H9 (cell line): ENCODE results near the gene PIK3C2A. TPM values are rescaled to one million over a fixed set of nuclear protein-coding genes. Genes with fewer than 3 reads are reported as not detected.

Source experiments
- DNase-seq: peaks from one replicate; pipeline ENCODE4 v3.0.0-alpha.2; 2017
- H2AFZ ChIP-seq: one replicate; pipeline ENCODE4 v1.6.1; 2013; ENCODE audit warnings: mild to moderate bottlenecking, low read length, control low read depth, moderate library complexity
- H2AK5ac ChIP-seq: 2 replicates; pipeline ENCODE4 v1.6.1; 2013; ENCODE audit warnings: low read length, control low read depth, mixed read lengths; ENCODE audit not compliant: insufficient read length
- H2BK120ac ChIP-seq: one replicate; pipeline ENCODE4 v1.6.1; 2013; ENCODE audit warnings: low read depth, mild to moderate bottlenecking, low read length, control low read depth, inconsistent platforms; ENCODE audit not compliant: poor library complexity, severe bottlenecking
- H2BK12ac ChIP-seq: 2 replicates; pipeline ENCODE4 v1.6.1; 2013; ENCODE audit warnings: low read length, control low read depth, mixed read lengths, low read depth; ENCODE audit not compliant: insufficient read length
- H2BK15ac ChIP-seq: 2 replicates; pipeline ENCODE4 v1.6.1; 2013; ENCODE audit warnings: low read depth, low read length, control low read depth
- H2BK20ac ChIP-seq: one replicate; pipeline ENCODE4 v1.6.1; 2013; ENCODE audit warnings: low read depth, mild to moderate bottlenecking, low read length, control low read depth, inconsistent platforms; ENCODE audit not compliant: poor library complexity, severe bottlenecking
- H2BK5ac ChIP-seq: 2 replicates; pipeline ENCODE4 v1.6.1; 2013; ENCODE audit warnings: low read length, control low read depth, mixed read lengths; ENCODE audit not compliant: insufficient read length
- H3K14ac ChIP-seq: 2 replicates; pipeline ENCODE4 v1.6.1; 2013; ENCODE audit warnings: low read length, control low read depth; ENCODE audit not compliant: insufficient read depth
- H3K18ac ChIP-seq: 2 replicates; pipeline ENCODE4 v1.6.1; 2013; ENCODE audit warnings: low read depth, mild to moderate bottlenecking, mixed read lengths, low read length, control low read depth; ENCODE audit not compliant: insufficient read length
- H3K23ac ChIP-seq: 2 replicates; pipeline ENCODE4 v1.6.1; 2013; ENCODE audit warnings: low read length, control low read depth, mixed read lengths, low read depth; ENCODE audit not compliant: insufficient read length
- H3K23me2 ChIP-seq: 2 replicates; pipeline ENCODE4 v1.6.1; 2013; ENCODE audit warnings: low read depth, mild to moderate bottlenecking, mixed read lengths, low read length, control low read depth; ENCODE audit not compliant: insufficient read length, poor library complexity, severe bottlenecking
- H3K27ac ChIP-seq: 2 replicates; pipeline ENCODE4 v1.5.1; 2013; ENCODE audit warnings: low read length, control low read depth, mixed read lengths, low read depth; ENCODE audit not compliant: insufficient read length
- H3K27me3 ChIP-seq: 2 replicates; pipeline ENCODE4 v1.6.1; 2013; ENCODE audit warnings: low read length, control low read depth, inconsistent platforms; ENCODE audit not compliant: insufficient read depth
- H3K4ac ChIP-seq: 2 replicates; pipeline ENCODE4 v1.6.1; 2013; ENCODE audit warnings: low read depth, mild to moderate bottlenecking, control low read depth, inconsistent platforms, low read length, moderate library complexity
- H3K4me1 ChIP-seq: 2 replicates; pipeline ENCODE4 v1.6.1; 2013; ENCODE audit warnings: low read length, control low read depth, inconsistent platforms; ENCODE audit not compliant: insufficient read depth
- H3K4me2 ChIP-seq: 2 replicates; pipeline ENCODE4 v1.6.1; 2013; ENCODE audit warnings: low read length, control low read depth, mixed read lengths; ENCODE audit not compliant: insufficient read length, insufficient read depth
- H3K56ac ChIP-seq: 2 replicates; pipeline ENCODE4 v1.6.1; 2013; ENCODE audit warnings: low read depth, mild to moderate bottlenecking, mixed read lengths, low read length, control low read depth; ENCODE audit not compliant: insufficient read length
- H3K79me1 ChIP-seq: 2 replicates; pipeline ENCODE4 v1.6.1; 2013; ENCODE audit warnings: low read depth, mild to moderate bottlenecking, moderate library complexity, low read length, control low read depth, inconsistent platforms; ENCODE audit not compliant: insufficient read depth, poor library complexity, severe bottlenecking
- H3K79me2 ChIP-seq: 2 replicates; pipeline ENCODE4 v1.6.1; 2013; ENCODE audit warnings: low read length, control low read depth, inconsistent platforms; ENCODE audit not compliant: insufficient read depth
- H3K9ac ChIP-seq: 2 replicates; pipeline ENCODE4 v1.6.1; 2013; ENCODE audit warnings: low read length, control low read depth, mixed read lengths; ENCODE audit not compliant: insufficient read length; ENCODE audit errors: extremely low read depth
- H3K9me3 ChIP-seq: one replicate; pipeline ENCODE4 v1.6.1; 2013; ENCODE audit warnings: low read depth, low read length, inconsistent platforms; ENCODE audit not compliant: control insufficient read depth
- H3T11ph ChIP-seq: one replicate; pipeline ENCODE4 v1.6.1; 2013; ENCODE audit warnings: mild to moderate bottlenecking, low read length, control low read depth, inconsistent platforms
- H4K20me1 ChIP-seq: one replicate; pipeline ENCODE4 v1.6.1; 2013; ENCODE audit not compliant: control insufficient read depth, insufficient read length, insufficient read depth
- H4K5ac ChIP-seq: 2 replicates; pipeline ENCODE4 v1.6.1; 2013; ENCODE audit warnings: low read depth, mild to moderate bottlenecking, mixed read lengths, low read length, control low read depth; ENCODE audit not compliant: insufficient read length
- H4K8ac ChIP-seq: replicated peaks from 2 replicates; pipeline ENCODE4 v1.6.1; 2013; ENCODE audit warnings: low read length, control low read depth, mixed read lengths, low read depth; ENCODE audit not compliant: insufficient read length
- H4K91ac ChIP-seq: 2 replicates; pipeline ENCODE4 v1.6.1; 2013; ENCODE audit warnings: low read depth, mild to moderate bottlenecking, moderate library complexity, mixed read lengths, low read length, control low read depth; ENCODE audit not compliant: insufficient read length
- H3K27ac Mint-ChIP-seq, 3 experiments: 2 replicates in 2 of 3; 3 replicates in 1 of 3; pipeline ENCODE4 v1.8.0; 2020 to 2021; ENCODE audit warnings: mixed read lengths in 3 of 3, mild to moderate bottlenecking in 1 of 3, moderate library complexity in 1 of 3
- H3K27me3 Mint-ChIP-seq: 2 replicates; pipeline ENCODE4 v1.8.0; 2021; ENCODE audit warnings: low read depth, mild to moderate bottlenecking, moderate library complexity, mixed read lengths
- H3K36me3 Mint-ChIP-seq, 3 experiments: 2 replicates in 2 of 3; 3 replicates in 1 of 3; pipeline ENCODE4 v1.8.0; 2020 to 2021; ENCODE audit warnings: low read depth in 3 of 3, mixed read lengths in 3 of 3; ENCODE audit not compliant: insufficient read depth in 1 of 3
- H3K4me1 Mint-ChIP-seq, 2 experiments: 2 replicates each; pipeline ENCODE4 v1.8.0; 2020; ENCODE audit warnings: mixed read lengths in 2 of 2
- H3K4me3 Mint-ChIP-seq, 2 experiments: 2 replicates in 1 of 2; 3 replicates in 1 of 2; pipeline ENCODE4 v1.8.0; 2020 to 2021; ENCODE audit warnings: mild to moderate bottlenecking in 2 of 2, mixed read lengths in 2 of 2, moderate library complexity in 1 of 2
- H3K9me3 Mint-ChIP-seq, 2 experiments: 2 replicates in 1 of 2; 3 replicates in 1 of 2; pipeline ENCODE4 v1.8.0; 2020; ENCODE audit warnings: mild to moderate bottlenecking in 2 of 2, mixed read lengths in 2 of 2, moderate library complexity in 1 of 2
- CTCF ChIP-seq: fragments of 200-600 bp; sonication (generic); conservative IDR thresholded peaks from 3 replicates; pipeline ENCODE4 v1.8.0; 2021; ENCODE audit warnings: antibody characterized with exemption, mild to moderate bottlenecking
- whole genome bisulfite sequencing: extraction: QIAGEN DNeasy Blood & Tissue Kit; methylation state at CpG from one replicate; pipeline ENCODE4 v1.1.7; 2013; ENCODE audit warnings: missing lambda C conversion rate, low lambda C conversion rate, mixed read lengths; ENCODE audit not compliant: insufficient read length; ENCODE audit errors: extremely low coverage; 5-methylcytosine and 5-hydroxymethylcytosine counted together
- total RNA-seq: library from RNA; stranded (reverse); gene quantifications from 2 replicates; pipeline ENCODE4 v1.2.1, GENCODE V29; 2021

Gene PIK3C2A
- total RNA-seq, 1 experiment from 2014 or later = 82.6 TPM

- no peaks in the 10 kb centered on the region for H3K9me3 ChIP-seq
- Mint-ChIP-seq H3K27me3 (no peaks in the 10 kb centered on the region), H3K4me3 (no peak overlapping the region), H3K36me3 (peaks cover 11 to 35% (median 28%) of the 10 kb centered on the region in 3 experiments; a peak in 6 of 7 replicates), H3K4me1 (peaks cover 16 to 19% of the 10 kb centered on the region in 2 experiments), H3K9me3 (no peaks in the 10 kb centered on the region; a peak in 1 of 5 replicates), H3K27ac (no peak overlapping the region)
- no peak overlapping the region for H2BK5ac ChIP-seq
- no peak overlapping the region for H3K4ac ChIP-seq
- H4K5ac ChIP-seq = no peak overlapping the region
- no peak overlapping the region for H3K56ac ChIP-seq
- no peak overlapping the region for H3K18ac ChIP-seq
- H3K79me1 ChIP-seq = peaks cover 8% of the 10 kb centered on the region
- no peak overlapping the region for H2AK5ac ChIP-seq
- no peak overlapping the region for H3K9ac ChIP-seq
- H3K4me1 ChIP-seq = peaks cover 3% of the 10 kb centered on the region; the same call in 1 of the 2 replicates
- no peak overlapping the region for H2BK20ac ChIP-seq
- H2BK12ac ChIP-seq = no peak overlapping the region
- no peak overlapping the region for H3K14ac ChIP-seq
- WGBS = no CpG with 5 or more reads among the region's 2 CpGs
- no peak overlapping the region for H4K8ac ChIP-seq
- H3K27ac ChIP-seq = no peak overlapping the region
- no peak overlapping the region for H2AFZ ChIP-seq
- H3K4me2 ChIP-seq = no peak overlapping the region
- H4K20me1 ChIP-seq = no peaks in the 10 kb centered on the region
- H3T11ph ChIP-seq = no peak overlapping the region
- no peak overlapping the region for H2BK120ac ChIP-seq
- H2BK15ac ChIP-seq = no peak overlapping the region
- H3K23ac ChIP-seq = no peak overlapping the region
- H3K23me2 ChIP-seq = no peaks in the 10 kb centered on the region
- TF ChIP-seq CTCF = no peak
- H3K27me3 ChIP-seq = no peaks in the 10 kb centered on the region
- H3K79me2 ChIP-seq = peaks cover 13% of the 10 kb centered on the region; the same call in 1 of the 2 replicates
- peak; percentile 42 for DNase-seq
- H4K91ac ChIP-seq = no peak overlapping the region
Observed at GRCh38 chr11:17188675-17189074, 19.1 kb downstream of the PIK3C2A start.
